Liver (tissue), 9 donors: ENCODE data around the gene DHX32. TPM values are rescaled to one million over a fixed set of nuclear protein-coding genes. Genes with fewer than 3 reads are reported as not detected.

Experiments used
- DNase-seq: peaks from one replicate; pipeline ENCODE4 v3.0.0-alpha.2; 2017; ENCODE audit warnings: low spot score
- H3K27ac ChIP-seq, 2 donors: one replicate each; pipeline ENCODE4 v1.7.0; 2013; ENCODE audit warnings: inconsistent platforms in 2 of 2, low read length in 2 of 2, control low read depth in 1 of 2, low read depth in 1 of 2, mild to moderate bottlenecking in 1 of 2
- H3K27me3 ChIP-seq, 4 donors: one replicate each; pipeline versions ENCODE4 v1.6.1 to v1.7.0; 2013; ENCODE audit warnings: low read length in 3 of 4, inconsistent platforms in 1 of 4, mild to moderate bottlenecking in 1 of 4, moderate library complexity in 1 of 4; ENCODE audit not compliant: control insufficient read depth in 4 of 4, insufficient read depth in 4 of 4
- H3K36me3 ChIP-seq, 4 donors: one replicate each; pipeline versions ENCODE4 v1.6.1 to v1.7.0; 2013; ENCODE audit warnings: low read length in 3 of 4, mild to moderate bottlenecking in 3 of 4, low read depth in 1 of 4, moderate library complexity in 1 of 4; ENCODE audit not compliant: control insufficient read depth in 4 of 4, insufficient read depth in 3 of 4
- H3K4me1 ChIP-seq, 4 donors: one replicate each; pipeline versions ENCODE4 v1.6.1 to v1.7.0; 2013; ENCODE audit warnings: low read length in 3 of 4, mild to moderate bottlenecking in 3 of 4, moderate library complexity in 1 of 4; ENCODE audit not compliant: control insufficient read depth in 4 of 4, insufficient read depth in 4 of 4
- H3K4me3 ChIP-seq, 3 donors: one replicate each; pipeline versions ENCODE4 v1.6.1 to v1.7.0; 2013; ENCODE audit warnings: low read length in 3 of 3, control low read depth in 1 of 3, low read depth in 1 of 3, mild to moderate bottlenecking in 1 of 3
- H3K9ac ChIP-seq, 2 donors: one replicate each; pipeline ENCODE4 v1.7.0; 2013; ENCODE audit warnings: low read length in 2 of 2, mild to moderate bottlenecking in 2 of 2, moderate library complexity in 2 of 2, control low read depth in 1 of 2, low read depth in 1 of 2
- H3K9me3 ChIP-seq, 4 donors: one replicate each; pipeline versions ENCODE4 v1.6.1 to v1.7.0; 2013; ENCODE audit warnings: low read length in 3 of 4; ENCODE audit not compliant: control insufficient read depth in 4 of 4
- ATF3 ChIP-seq: IDR thresholded peaks from 2 replicates; pipeline ENCODE4 v1.6.1; 2016; ENCODE audit warnings: antibody characterized with exemption
- EGR1 ChIP-seq, 2 donors: IDR thresholded peaks; 2 replicates each; pipeline ENCODE4 v1.6.1; 2016 to 2018; ENCODE audit warnings: antibody characterized with exemption in 2 of 2, low read depth in 2 of 2
- GABPA ChIP-seq, 2 donors: IDR thresholded peaks in 1 of 2; conservative IDR thresholded peaks in 1 of 2; 2 replicates each; pipeline ENCODE4 v1.6.1; 2016; ENCODE audit warnings: antibody characterized with exemption in 2 of 2, mild to moderate bottlenecking in 1 of 2, moderate library complexity in 1 of 2
- HNF4A ChIP-seq, 2 donors: conservative IDR thresholded peaks; 2 replicates each; pipeline ENCODE4 v1.6.1; 2016; ENCODE audit warnings: antibody characterized with exemption in 2 of 2, mild to moderate bottlenecking in 2 of 2
- NR2F2 ChIP-seq: IDR thresholded peaks from 2 replicates; pipeline ENCODE4 v1.6.1; 2016; ENCODE audit warnings: antibody characterized with exemption
- RAD21 ChIP-seq, 2 donors: IDR thresholded peaks; 2 replicates each; pipeline ENCODE4 v1.6.1; 2016; ENCODE audit warnings: antibody characterized with exemption in 2 of 2, mild to moderate bottlenecking in 2 of 2
- RXRA ChIP-seq, 2 donors: IDR thresholded peaks; 2 replicates each; pipeline ENCODE4 v1.6.1; 2017 to 2018; ENCODE audit warnings: antibody characterized with exemption in 2 of 2, mild to moderate bottlenecking in 1 of 2
- SP1 ChIP-seq: IDR thresholded peaks from 2 replicates; pipeline ENCODE4 v1.6.1; 2018; ENCODE audit warnings: antibody characterized with exemption, mild to moderate bottlenecking
- TAF1 ChIP-seq: conservative IDR thresholded peaks from 2 replicates; pipeline ENCODE4 v1.6.1; 2016; ENCODE audit warnings: antibody characterized with exemption, mild to moderate bottlenecking
- YY1 ChIP-seq: IDR thresholded peaks from 2 replicates; pipeline ENCODE4 v1.6.1; 2016; ENCODE audit warnings: antibody characterized with exemption, mild to moderate bottlenecking
- WGBS: extraction: QIAGEN DNeasy Blood & Tissue Kit; methylation state at CpG from one replicate; pipeline ENCODE4 v1.1.7; 2013; 5-methylcytosine and 5-hydroxymethylcytosine counted together
- polyA plus RNA-seq, 2 donors: library from polyadenylated mRNA; stranded (reverse) in 1 of 2; unstranded in 1 of 2; fragments of 200-250 nt in 1 of 2; fragments of >200 nt in 1 of 2; fragmentation: Nextera tagmentation in 1 of 2; extraction: Ambion mirVana in 1 of 2; gene quantifications; one replicate each; pipeline versions ENCODE4 v1.2.1 to v1.2.3, GENCODE V29; 2013 to 2015
- total RNA-seq, 2 donors: library from RNA; depleted of rRNA; stranded (reverse); fragments of >200 nt; gene quantifications; one replicate each; pipeline ENCODE4 v1.2.3, GENCODE V29; 2014
- TF ChIP-seq, protein P1 (sequence below): IDR thresholded peaks from 2 replicates; pipeline ENCODE4 v1.6.1; 2016; ENCODE audit warnings: antibody characterized with exemption
- TF ChIP-seq, protein P2 (sequence below): fragments of 150-350 bp; IDR thresholded peaks from 2 replicates; pipeline ENCODE4 v1.5.1; 2017; ENCODE audit warnings: improper control_type of control experiment, low read depth, low read length; ENCODE audit not compliant: missing input control
- TF ChIP-seq, protein P3 (sequence below): IDR thresholded peaks from 2 replicates; pipeline ENCODE4 v1.6.1; 2016; ENCODE audit warnings: antibody characterized with exemption, mild to moderate bottlenecking
- donor health status: healthy.
- donor health status: healthy.
- donor health status: healthy.
- donor health status: healthy.
- donor health status: healthy.

DHX32 gene
- total and polyA plus RNA-seq, 4 donors = 8.3 to 20.2 (median 10.2) TPM

GRCh38 chr10:125822878-125823662, 58.0 kb downstream of the DHX32 start, which contains the start of the genes BCCIP and UROS:
Gene BCCIP (plus strand): TSS chr10:125823546. CDS start chr10:125823558, 12 bp downstream.
Gene UROS (minus strand): TSS chr10:125823258. CDS start chr10:125816499, 6,759 bp downstream.
- H3K4me1 ChIP-seq = peaks cover 5 to 42% (median 40%) of the 10 kb centered on the region in 4 donors
- WGBS = under 1% methylated on average over 74 of the region's 74 CpGs

DNA sequence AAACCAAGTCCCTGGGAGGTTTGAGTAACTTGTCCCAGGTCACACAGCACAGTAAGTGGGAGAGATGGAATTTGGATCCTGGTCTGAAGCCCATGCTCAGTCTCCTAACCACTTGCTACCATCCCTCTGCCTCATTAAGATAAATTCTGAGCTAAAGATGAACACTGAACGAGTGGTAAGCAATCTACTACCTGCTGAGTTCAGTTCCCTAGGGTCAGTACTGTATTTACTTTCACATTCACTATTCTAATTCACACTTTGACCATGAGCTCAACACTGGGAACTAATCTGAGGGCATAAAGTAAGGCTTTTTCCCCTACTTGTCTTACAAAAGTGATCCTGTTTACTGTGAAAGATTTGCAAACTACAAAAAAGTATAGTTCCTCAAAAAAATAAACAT, 60.4 kb downstream of the DHX32 start:
- Histone ChIP-seq H3K4me1 (peaks cover 5 to 35% (median 33%) of the 10 kb centered on the region in 4 donors), H3K27me3 (no peaks in the 10 kb centered on the region), H3K27ac (peak overlapping the region in 1 of 2 donors; percentile 22), H3K4me3 (no peak overlapping the region), H3K36me3 (peaks cover 0 to 5% (median under 1%) of the 10 kb centered on the region in 4 donors), H3K9ac (no peak overlapping the region), H3K9me3 (no peaks in the 10 kb centered on the region)
- TF ChIP-seq NR2F2 (no peak), GABPA (IDR thresholded peaks at IDR 0.05 in 1 of 2, conservative IDR thresholded peaks at IDR 0.05 in 1 of 2) (no peak), YY1 (no peak), HNF4A (conservative IDR thresholded peaks at IDR 0.05) (no peak), TAF1 (no peak), RXRA (IDR thresholded peaks at IDR 0.05) (no peak), RAD21 (IDR thresholded peaks at IDR 0.05) (no peak), ATF3 (no peak)
- TF ChIP-seq, protein P1, sequence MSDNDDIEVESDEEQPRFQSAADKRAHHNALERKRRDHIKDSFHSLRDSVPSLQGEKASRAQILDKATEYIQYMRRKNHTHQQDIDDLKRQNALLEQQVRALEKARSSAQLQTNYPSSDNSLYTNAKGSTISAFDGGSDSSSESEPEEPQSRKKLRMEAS = no peak
- DNase-seq = no peak
- 20% methylated on average over 1 of the region's 1 CpG for WGBS

More at GRCh38 chr10:125822878-125823662, 58.0 kb downstream of the DHX32 start, which contains the start of the genes BCCIP and UROS:
- H3K36me3 ChIP-seq = peaks cover under 1 to 8% (median 7%) of the 10 kb centered on the region in 4 donors
- no peaks in the 10 kb centered on the region for H3K9me3 ChIP-seq
- H3K4me3 ChIP-seq = peak within 1 kb of the TSS; percentile 78 to 100 (median 97)
- H3K9ac ChIP-seq = peak within 1 kb of the TSS; percentile 61 to 65
- TF ChIP-seq, protein P2, sequence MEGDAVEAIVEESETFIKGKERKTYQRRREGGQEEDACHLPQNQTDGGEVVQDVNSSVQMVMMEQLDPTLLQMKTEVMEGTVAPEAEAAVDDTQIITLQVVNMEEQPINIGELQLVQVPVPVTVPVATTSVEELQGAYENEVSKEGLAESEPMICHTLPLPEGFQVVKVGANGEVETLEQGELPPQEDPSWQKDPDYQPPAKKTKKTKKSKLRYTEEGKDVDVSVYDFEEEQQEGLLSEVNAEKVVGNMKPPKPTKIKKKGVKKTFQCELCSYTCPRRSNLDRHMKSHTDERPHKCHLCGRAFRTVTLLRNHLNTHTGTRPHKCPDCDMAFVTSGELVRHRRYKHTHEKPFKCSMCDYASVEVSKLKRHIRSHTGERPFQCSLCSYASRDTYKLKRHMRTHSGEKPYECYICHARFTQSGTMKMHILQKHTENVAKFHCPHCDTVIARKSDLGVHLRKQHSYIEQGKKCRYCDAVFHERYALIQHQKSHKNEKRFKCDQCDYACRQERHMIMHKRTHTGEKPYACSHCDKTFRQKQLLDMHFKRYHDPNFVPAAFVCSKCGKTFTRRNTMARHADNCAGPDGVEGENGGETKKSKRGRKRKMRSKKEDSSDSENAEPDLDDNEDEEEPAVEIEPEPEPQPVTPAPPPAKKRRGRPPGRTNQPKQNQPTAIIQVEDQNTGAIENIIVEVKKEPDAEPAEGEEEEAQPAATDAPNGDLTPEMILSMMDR = no peak
- TF ChIP-seq GABPA (IDR thresholded peaks at IDR 0.05 in 1 of 2, conservative IDR thresholded peaks at IDR 0.05 in 1 of 2) (peak in 1 of 2 donors; percentile 51), YY1 (peak; percentile 98), ATF3 (no peak), RAD21 (IDR thresholded peaks at IDR 0.05) (no peak), RXRA (IDR thresholded peaks at IDR 0.05) (peak; percentile 85 to 89), HNF4A (conservative IDR thresholded peaks at IDR 0.05) (peak in 1 of 2 donors; percentile 20), SP1 (peak; percentile 59), NR2F2 (peak; percentile 91), EGR1 (IDR thresholded peaks at IDR 0.05; ENCODE audit: low read depth in 2 of 2) (peak in 1 of 2 donors; percentile 56)
- TF ChIP-seq, protein P3, sequence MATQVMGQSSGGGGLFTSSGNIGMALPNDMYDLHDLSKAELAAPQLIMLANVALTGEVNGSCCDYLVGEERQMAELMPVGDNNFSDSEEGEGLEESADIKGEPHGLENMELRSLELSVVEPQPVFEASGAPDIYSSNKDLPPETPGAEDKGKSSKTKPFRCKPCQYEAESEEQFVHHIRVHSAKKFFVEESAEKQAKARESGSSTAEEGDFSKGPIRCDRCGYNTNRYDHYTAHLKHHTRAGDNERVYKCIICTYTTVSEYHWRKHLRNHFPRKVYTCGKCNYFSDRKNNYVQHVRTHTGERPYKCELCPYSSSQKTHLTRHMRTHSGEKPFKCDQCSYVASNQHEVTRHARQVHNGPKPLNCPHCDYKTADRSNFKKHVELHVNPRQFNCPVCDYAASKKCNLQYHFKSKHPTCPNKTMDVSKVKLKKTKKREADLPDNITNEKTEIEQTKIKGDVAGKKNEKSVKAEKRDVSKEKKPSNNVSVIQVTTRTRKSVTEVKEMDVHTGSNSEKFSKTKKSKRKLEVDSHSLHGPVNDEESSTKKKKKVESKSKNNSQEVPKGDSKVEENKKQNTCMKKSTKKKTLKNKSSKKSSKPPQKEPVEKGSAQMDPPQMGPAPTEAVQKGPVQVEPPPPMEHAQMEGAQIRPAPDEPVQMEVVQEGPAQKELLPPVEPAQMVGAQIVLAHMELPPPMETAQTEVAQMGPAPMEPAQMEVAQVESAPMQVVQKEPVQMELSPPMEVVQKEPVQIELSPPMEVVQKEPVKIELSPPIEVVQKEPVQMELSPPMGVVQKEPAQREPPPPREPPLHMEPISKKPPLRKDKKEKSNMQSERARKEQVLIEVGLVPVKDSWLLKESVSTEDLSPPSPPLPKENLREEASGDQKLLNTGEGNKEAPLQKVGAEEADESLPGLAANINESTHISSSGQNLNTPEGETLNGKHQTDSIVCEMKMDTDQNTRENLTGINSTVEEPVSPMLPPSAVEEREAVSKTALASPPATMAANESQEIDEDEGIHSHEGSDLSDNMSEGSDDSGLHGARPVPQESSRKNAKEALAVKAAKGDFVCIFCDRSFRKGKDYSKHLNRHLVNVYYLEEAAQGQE = no peak
- TF ChIP-seq, protein P1 = peak; percentile 79
- H3K27ac ChIP-seq = peak within 1 kb of the TSS; percentile 82 to 91
- H3K27me3 ChIP-seq = no peaks in the 10 kb centered on the region
- DNase-seq = peak; percentile 90
